CD8-positive, alpha-beta memory T cell (primary cell): ENCODE measurements around the gene GALNT6. TPM values are rescaled to one million over a fixed set of nuclear protein-coding genes. Genes with fewer than 3 reads are reported as not detected.

Experiments used
- CTCF ChIA-PET: fragments of 350-600 bp; sonication (Branson Sonifier 250); formaldehyde crosslinking; loops from one replicate; lab custom pipeline; 2021; ENCODE audit warnings: antibody characterized with exemption; lab: Charles Lee
- POLR2A ChIA-PET: fragments of 350-600 bp; sonication (Branson Sonifier 250); formaldehyde crosslinking; loops from one replicate; lab custom pipeline; 2021; ENCODE audit warnings: antibody characterized with exemption; lab: Charles Lee
- DNase-seq, 5 donors: peaks; one replicate each; pipeline versions ENCODE4 v3.0.0 to v3.0.0-alpha.2; 2020 to 2022; ENCODE audit warnings: mixed read lengths in 1 of 5
- H3K27ac ChIP-seq: one replicate; pipeline ENCODE4 v1.7.0; 2013; ENCODE audit warnings: low read depth, mild to moderate bottlenecking, low read length, moderate library complexity
- H3K27me3 ChIP-seq: 2 replicates; pipeline ENCODE4 v1.7.0; 2013; ENCODE audit warnings: low read length, mild to moderate bottlenecking; ENCODE audit not compliant: insufficient read depth, poor library complexity, severe bottlenecking
- H3K36me3 ChIP-seq: 2 replicates; pipeline ENCODE4 v1.7.0; 2013; ENCODE audit warnings: mild to moderate bottlenecking, low read length, moderate library complexity; ENCODE audit not compliant: insufficient read depth
- H3K4me1 ChIP-seq: 2 replicates; pipeline ENCODE4 v1.7.0; 2013; ENCODE audit warnings: mild to moderate bottlenecking, low read length, moderate library complexity; ENCODE audit not compliant: insufficient read depth
- H3K4me3 ChIP-seq: 2 replicates; pipeline ENCODE4 v1.7.0; 2013; ENCODE audit warnings: mild to moderate bottlenecking, low read length
- H3K9me3 ChIP-seq: 2 replicates; pipeline ENCODE4 v1.7.0; 2013; ENCODE audit warnings: mild to moderate bottlenecking, low read length
- H3K27ac Mint-ChIP-seq, 8 donors: one replicate each; pipeline ENCODE4 v1.8.0; 2020 to 2021; ENCODE audit warnings: mixed read lengths in 8 of 8, mild to moderate bottlenecking in 6 of 8, inconsistent platforms in 3 of 8, moderate library complexity in 3 of 8
- H3K27me3 Mint-ChIP-seq, 2 donors: one replicate each; pipeline ENCODE4 v1.8.0; 2020 to 2021; ENCODE audit warnings: mixed read lengths in 2 of 2, mild to moderate bottlenecking in 1 of 2, moderate library complexity in 1 of 2
- H3K36me3 Mint-ChIP-seq, 3 donors: one replicate each; pipeline ENCODE4 v1.8.0; 2020 to 2021; ENCODE audit warnings: mixed read lengths in 3 of 3, inconsistent platforms in 1 of 3, mild to moderate bottlenecking in 1 of 3
- H3K4me1 Mint-ChIP-seq, 3 donors: one replicate each; pipeline ENCODE4 v1.8.0; 2020 to 2021; ENCODE audit warnings: mixed read lengths in 3 of 3, inconsistent platforms in 1 of 3, mild to moderate bottlenecking in 1 of 3
- H3K4me3 Mint-ChIP-seq, 7 donors: one replicate each; pipeline ENCODE4 v1.8.0; 2020 to 2021; ENCODE audit warnings: mixed read lengths in 7 of 7, mild to moderate bottlenecking in 6 of 7, moderate library complexity in 4 of 7, inconsistent platforms in 2 of 7
- H3K9me3 Mint-ChIP-seq, 5 donors: one replicate each; pipeline ENCODE4 v1.8.0; 2020 to 2022; ENCODE audit warnings: mixed read lengths in 5 of 5, mild to moderate bottlenecking in 3 of 5, moderate library complexity in 2 of 5, inconsistent platforms in 1 of 5
- polyA plus RNA-seq: library from polyadenylated mRNA; unstranded; fragments of 300-500 nt; fragmentation: Illumina TruSeq; gene quantifications from one replicate; pipeline ENCODE4 v1.2.3, GENCODE V29; 2021
- total RNA-seq, 2 experiments: library from RNA; stranded (reverse); gene quantifications; one replicate each; pipeline ENCODE4 v1.2.3, GENCODE V29; 2021

GALNT6 gene
- total and polyA plus RNA-seq, 3 experiments from 2014 or later: 13.3 to 15.6 (median 13.5) TPM

DNA sequence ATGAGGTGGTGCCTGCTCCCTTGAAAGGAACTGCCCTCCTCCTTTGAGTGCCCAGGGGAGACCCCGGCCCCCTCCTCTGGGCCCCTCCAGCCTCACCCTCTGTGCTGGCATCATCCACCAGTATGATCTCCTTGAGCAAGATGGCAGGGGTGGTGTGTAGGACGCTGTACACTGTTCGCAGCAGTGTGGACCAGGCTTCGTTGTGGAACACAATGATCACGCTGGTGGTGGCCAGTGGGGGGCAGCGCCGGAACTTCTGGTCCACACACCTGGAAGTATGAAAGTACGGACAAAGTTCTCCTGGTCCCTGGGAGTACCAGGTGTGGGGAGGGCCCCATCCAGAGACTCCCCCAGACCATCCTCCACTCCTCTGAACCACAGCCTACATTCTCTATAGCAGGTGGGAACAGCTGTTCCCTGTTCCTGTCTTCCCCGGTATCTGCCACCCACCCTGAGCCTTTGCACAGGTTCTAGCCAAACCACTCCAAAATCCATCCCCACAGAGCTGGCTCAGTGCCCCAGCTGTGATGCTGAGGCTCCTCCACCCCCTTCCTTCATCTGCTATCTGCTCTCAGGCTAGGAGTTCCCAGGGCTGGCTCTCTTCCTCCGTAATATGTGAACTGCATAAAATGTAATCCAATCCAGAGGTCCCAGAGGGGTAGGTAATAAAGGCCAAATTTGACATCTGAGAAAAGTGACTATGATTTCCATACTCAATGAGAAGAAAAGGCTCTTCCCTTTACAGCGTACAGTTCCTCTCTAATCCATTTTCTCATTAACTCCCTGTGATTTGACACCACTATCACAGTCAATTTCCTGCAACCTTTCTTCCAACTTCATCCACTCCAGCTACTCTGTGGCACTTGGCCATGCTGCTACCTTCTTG is 13.9 kb downstream of the GALNT6 start:
- H3K36me3 ChIP-seq: peaks cover 8% of the 10 kb centered on the region
- H3K4me3 ChIP-seq: no peak overlapping the region
- Mint-ChIP-seq H3K4me3 (no peak overlapping the region), H3K27me3 (peaks cover 0 to under 1% of the 10 kb centered on the region in 2 donors), H3K36me3 (peaks cover 6 to 83% (median 33%) of the 10 kb centered on the region in 3 donors), H3K4me1 (peaks cover 3 to 11% (median 10%) of the 10 kb centered on the region in 3 donors), H3K27ac (peak overlapping the region in 4 of 8 donors; percentile 6 to 84 (median 63)), H3K9me3 (no peaks in the 10 kb centered on the region)
- H3K27ac ChIP-seq: no peak overlapping the region
- H3K27me3 ChIP-seq: no peaks in the 10 kb centered on the region
- peaks cover 10% of the 10 kb centered on the region for H3K4me1 ChIP-seq
- ChIA-PET POLR2A (no interaction called here), CTCF (no interaction called here)
- H3K9me3 ChIP-seq: no peaks in the 10 kb centered on the region
- DNase-seq: no peak

DNA sequence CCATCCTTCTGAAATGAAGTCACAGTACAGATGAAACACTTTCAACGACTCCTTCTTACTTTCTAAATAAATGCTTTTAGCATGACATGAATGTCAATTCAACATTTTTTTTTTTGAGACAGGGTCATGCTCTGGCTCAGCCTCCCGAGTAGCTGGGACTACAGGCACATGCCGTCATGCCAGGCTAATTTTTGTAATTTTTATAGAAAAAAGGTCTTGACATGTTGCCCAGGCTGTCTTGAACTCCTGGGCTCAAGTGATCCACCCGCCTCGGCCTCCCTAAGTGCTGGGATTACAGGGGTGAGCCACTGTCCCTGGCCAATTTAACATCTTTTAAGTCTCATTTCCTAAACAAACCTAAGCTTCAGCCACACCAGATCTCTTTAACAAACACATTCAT is 16.4 kb downstream of the GALNT6 start:
- Mint-ChIP-seq H3K27ac (peak overlapping the region in 4 of 8 donors; percentile 10 to 31 (median 17)), H3K4me3 (no peak overlapping the region), H3K4me1 (peaks cover 7 to 27% (median 22%) of the 10 kb centered on the region in 3 donors), H3K36me3 (peaks cover 6 to 68% (median 26%) of the 10 kb centered on the region in 3 donors), H3K9me3 (no peaks in the 10 kb centered on the region), H3K27me3 (peaks cover 0 to 1% of the 10 kb centered on the region in 2 donors)
- Histone ChIP-seq H3K27me3 (no peaks in the 10 kb centered on the region), H3K36me3 (peaks cover 8% of the 10 kb centered on the region), H3K4me1 (peaks cover 5% of the 10 kb centered on the region), H3K4me3 (no peak overlapping the region), H3K9me3 (no peaks in the 10 kb centered on the region), H3K27ac (no peak overlapping the region)
- ChIA-PET CTCF (no interaction called here), POLR2A (no interaction called here)
- DNase-seq: no peak

DNA sequence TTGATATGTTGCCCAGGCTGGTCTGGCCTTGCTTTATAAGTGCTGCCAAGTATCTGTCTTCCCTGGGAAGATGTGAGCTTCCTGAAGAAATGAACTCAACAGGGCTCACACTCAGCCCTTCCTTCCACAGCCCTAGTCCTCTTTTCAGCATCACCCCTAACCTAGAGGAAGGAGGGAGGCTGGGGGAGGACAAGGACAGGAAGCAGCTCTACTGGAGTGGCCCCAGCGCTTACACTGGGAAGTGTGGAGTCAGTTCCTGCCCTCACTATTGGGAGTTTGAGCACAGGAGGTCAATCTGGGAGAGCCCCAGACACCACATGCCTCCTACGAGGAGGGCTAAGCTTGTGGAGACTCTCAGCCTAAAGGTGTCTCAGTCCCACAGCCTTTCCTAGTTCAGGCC is 16.8 kb downstream of the GALNT6 start:
- POLR2A ChIA-PET: interaction anchor here (1.3 kb wide), 1 partner anchor 446 kb away, joined by 4 read pairs; no protein-coding TSS in a partner anchor
- H3K27me3 ChIP-seq: no peaks in the 10 kb centered on the region
- H3K9me3 ChIP-seq: no peaks in the 10 kb centered on the region
- CTCF ChIA-PET: no interaction called here
- peaks cover 12 to 32% (median 27%) of the 10 kb centered on the region in 3 donors for H3K4me1 Mint-ChIP-seq
- DNase-seq: no peak
- peaks cover 0 to 1% of the 10 kb centered on the region in 2 donors for H3K27me3 Mint-ChIP-seq
- peaks cover 10% of the 10 kb centered on the region for H3K4me1 ChIP-seq
- peaks cover 6 to 63% (median 23%) of the 10 kb centered on the region in 3 donors for H3K36me3 Mint-ChIP-seq
- no peak overlapping the region for H3K4me3 ChIP-seq
- no peak overlapping the region for H3K27ac ChIP-seq
- H3K27ac Mint-ChIP-seq: peak overlapping the region in 1 of 8 donors; percentile 21
- H3K4me3 Mint-ChIP-seq: no peak overlapping the region
- H3K36me3 ChIP-seq: peaks cover 8% of the 10 kb centered on the region
- no peaks in the 10 kb centered on the region for H3K9me3 Mint-ChIP-seq

DNA sequence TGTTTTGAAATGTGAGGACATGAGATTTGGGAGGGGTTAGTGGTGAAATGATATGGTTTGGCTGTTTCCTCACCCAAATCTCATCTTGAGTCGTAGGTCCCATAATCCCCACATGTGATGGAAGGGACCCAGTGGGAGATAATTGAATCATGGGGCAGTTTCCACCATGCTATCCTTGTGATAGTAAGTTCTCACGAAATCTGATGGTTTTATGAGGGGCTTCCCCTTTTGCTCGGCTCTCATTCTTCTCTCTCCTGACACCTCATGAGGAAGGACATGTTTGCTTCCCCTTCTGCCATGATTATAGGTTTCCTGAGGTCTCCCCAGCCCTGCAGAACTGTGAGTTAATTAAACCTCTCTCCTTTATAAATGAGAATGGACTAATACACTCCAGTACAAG is 18.0 kb downstream of the GALNT6 start:
- DNase-seq: no peak
- Mint-ChIP-seq H3K4me3 (no peak overlapping the region), H3K36me3 (peaks cover 9 to 52% (median 23%) of the 10 kb centered on the region in 3 donors), H3K4me1 (peaks cover 22 to 43% (median 37%) of the 10 kb centered on the region in 3 donors), H3K27ac (peak overlapping the region in 4 of 8 donors; percentile 14 to 77 (median 40)), H3K9me3 (no peaks in the 10 kb centered on the region), H3K27me3 (peaks cover 0 to 3% of the 10 kb centered on the region in 2 donors)
- ChIA-PET CTCF (interaction anchor here (1.5 kb wide), 1 partner anchor 10 kb away, joined by 3 read pairs; no protein-coding TSS in a partner anchor), POLR2A (interaction anchor here (1.3 kb wide), 1 partner anchor 447 kb away, joined by 4 read pairs; no protein-coding TSS in a partner anchor)
- no peaks in the 10 kb centered on the region for H3K27me3 ChIP-seq
- H3K36me3 ChIP-seq: peaks cover 6% of the 10 kb centered on the region
- no peak overlapping the region for H3K4me3 ChIP-seq
- no peak overlapping the region for H3K27ac ChIP-seq
- H3K4me1 ChIP-seq: peaks cover 22% of the 10 kb centered on the region
- H3K9me3 ChIP-seq: no peaks in the 10 kb centered on the region

DNA sequence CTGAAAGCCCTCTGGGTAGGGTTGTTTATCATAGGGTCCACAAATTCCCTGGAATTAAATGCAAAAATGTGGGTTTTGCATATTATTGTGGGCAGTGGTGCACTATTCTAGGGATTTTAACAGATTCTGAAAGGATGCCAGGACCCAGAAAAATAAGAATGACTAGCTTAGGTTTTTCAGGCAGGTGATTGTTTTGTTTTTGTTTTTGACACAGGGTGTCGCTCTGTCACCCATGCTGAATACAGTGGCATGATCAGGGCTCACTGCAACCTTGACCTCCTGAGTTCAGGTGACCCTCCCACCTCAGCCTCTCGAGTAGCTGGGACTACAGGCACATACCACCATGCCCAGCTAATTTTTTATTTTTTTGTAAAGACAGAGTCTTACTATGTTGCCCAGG is 19.2 kb downstream of the GALNT6 start:
- H3K4me3 ChIP-seq: no peak overlapping the region
- H3K9me3 ChIP-seq: no peaks in the 10 kb centered on the region
- H3K27ac ChIP-seq: no peak overlapping the region
- no peaks in the 10 kb centered on the region for H3K27me3 ChIP-seq
- H3K4me1 ChIP-seq: peaks cover 32% of the 10 kb centered on the region
- H3K9me3 Mint-ChIP-seq: no peaks in the 10 kb centered on the region
- DNase-seq: no peak
- no peak overlapping the region for H3K4me3 Mint-ChIP-seq
- ChIA-PET CTCF (interaction anchor here (1.4 to 1.5 kb wide), 2 partner anchors 11 to 17 kb away, joined by 3 to 4 read pairs; no protein-coding TSS in a partner anchor), POLR2A (no interaction called here)
- H3K4me1 Mint-ChIP-seq: peaks cover 29 to 54% (median 46%) of the 10 kb centered on the region in 3 donors
- peaks cover 3% of the 10 kb centered on the region for H3K36me3 ChIP-seq
- peaks cover 3 to 40% (median 17%) of the 10 kb centered on the region in 3 donors for H3K36me3 Mint-ChIP-seq
- H3K27ac Mint-ChIP-seq: peak overlapping the region in 4 of 8 donors; percentile 51 to 91 (median 73)
- peaks cover 0 to 3% of the 10 kb centered on the region in 2 donors for H3K27me3 Mint-ChIP-seq

DNA sequence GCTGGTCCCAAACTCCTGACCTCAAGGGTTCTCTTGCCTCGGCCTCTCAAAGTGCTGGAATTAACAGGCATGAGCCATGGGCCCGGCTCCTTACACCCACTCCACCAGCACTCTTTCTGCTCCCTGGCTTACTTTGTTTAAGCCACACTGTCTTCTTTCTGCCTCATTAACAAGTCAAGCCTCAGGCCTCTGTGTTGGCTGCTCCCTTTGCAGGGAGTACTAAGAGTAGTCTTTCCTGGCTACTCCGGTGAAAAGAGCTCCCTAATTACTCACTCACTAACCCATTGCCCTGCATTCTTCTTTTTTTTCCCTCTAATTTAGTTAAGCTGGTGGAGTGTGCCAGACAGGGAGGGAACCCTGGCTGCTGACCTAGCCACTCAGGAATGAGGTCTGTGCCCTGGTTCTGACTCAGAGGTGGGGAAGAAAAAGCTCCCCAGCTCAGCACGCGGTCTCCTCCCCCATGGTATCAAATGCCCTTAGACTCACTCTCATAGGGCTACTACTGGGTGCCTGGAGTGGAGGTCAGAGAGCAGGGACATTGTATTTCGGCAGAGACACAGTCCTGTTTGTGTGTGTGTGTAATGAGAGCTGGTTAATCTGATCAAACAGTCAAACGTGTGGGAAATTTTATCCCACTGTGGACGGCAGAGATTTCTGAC is 19.8 kb downstream of the GALNT6 start:
- no peaks in the 10 kb centered on the region for H3K9me3 Mint-ChIP-seq
- H3K4me3 ChIP-seq: no peak overlapping the region
- H3K36me3 ChIP-seq: peaks cover 3% of the 10 kb centered on the region
- H3K27ac Mint-ChIP-seq: peak overlapping the region in 6 of 8 donors; percentile 61 to 91 (median 78)
- no peaks in the 10 kb centered on the region for H3K9me3 ChIP-seq
- peaks cover 3 to 35% (median 17%) of the 10 kb centered on the region in 3 donors for H3K36me3 Mint-ChIP-seq
- CTCF ChIA-PET: interaction anchor here (1.4 to 1.5 kb wide), 2 partner anchors 12 to 18 kb away, joined by 3 to 4 read pairs; no protein-coding TSS in a partner anchor
- DNase-seq: no peak
- peaks cover 29 to 56% (median 46%) of the 10 kb centered on the region in 3 donors for H3K4me1 Mint-ChIP-seq
- no peak overlapping the region for H3K27ac ChIP-seq
- POLR2A ChIA-PET: no interaction called here
- H3K27me3 ChIP-seq: no peaks in the 10 kb centered on the region
- peaks cover 32% of the 10 kb centered on the region for H3K4me1 ChIP-seq
- H3K4me3 Mint-ChIP-seq: peak overlapping the region in 1 of 7 donors; percentile 75
- H3K27me3 Mint-ChIP-seq: peaks cover 0 to 3% of the 10 kb centered on the region in 2 donors

DNA sequence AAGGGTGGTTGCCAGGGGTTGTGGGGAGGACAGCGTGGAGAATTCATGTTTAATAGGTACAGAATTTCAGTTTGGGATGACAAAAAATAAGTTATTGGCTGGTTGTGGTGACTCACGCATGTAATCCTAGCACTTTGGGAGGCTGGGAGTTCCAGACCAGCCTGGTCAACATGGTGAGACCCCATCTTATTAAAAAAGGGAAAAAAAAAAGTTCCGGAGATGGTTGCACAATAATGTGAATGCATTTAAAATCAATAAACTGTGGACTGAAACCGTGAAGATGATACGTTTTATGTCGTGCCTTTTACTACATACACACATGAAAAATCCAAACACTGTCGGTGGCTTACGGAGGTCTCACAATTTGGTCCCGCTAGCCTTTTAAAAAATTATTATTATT is 20.5 kb downstream of the GALNT6 start:
- Mint-ChIP-seq H3K4me1 (peaks cover 29 to 56% (median 46%) of the 10 kb centered on the region in 3 donors), H3K36me3 (peaks cover 3 to 33% (median 17%) of the 10 kb centered on the region in 3 donors)

More for the DNA sequence above, 20.5 kb downstream of the GALNT6 start:
- Histone ChIP-seq H3K4me1 (peaks cover 32% of the 10 kb centered on the region), H3K27me3 (no peaks in the 10 kb centered on the region), H3K27ac (no peak overlapping the region), H3K36me3 (peaks cover 3% of the 10 kb centered on the region), H3K9me3 (no peaks in the 10 kb centered on the region), H3K4me3 (no peak overlapping the region)
- Mint-ChIP-seq H3K4me3 (peak overlapping the region in 1 of 7 donors; percentile 16), H3K9me3 (no peaks in the 10 kb centered on the region), H3K27ac (peak overlapping the region in 6 of 8 donors; percentile 34 to 100 (median 90)), H3K27me3 (peaks cover 0 to 3% of the 10 kb centered on the region in 2 donors)
- CTCF ChIA-PET: no interaction called here
- DNase-seq: no peak
- POLR2A ChIA-PET: no interaction called here
